ENCODE data around the gene RGS19. TPM values are rescaled to one million over a fixed set of nuclear protein-coding genes. Genes with fewer than 3 reads are reported as not detected.

The RGS19 gene
- total RNA-seq, 1 experiment from 2014 or later, result 18.8 TPM

DNA sequence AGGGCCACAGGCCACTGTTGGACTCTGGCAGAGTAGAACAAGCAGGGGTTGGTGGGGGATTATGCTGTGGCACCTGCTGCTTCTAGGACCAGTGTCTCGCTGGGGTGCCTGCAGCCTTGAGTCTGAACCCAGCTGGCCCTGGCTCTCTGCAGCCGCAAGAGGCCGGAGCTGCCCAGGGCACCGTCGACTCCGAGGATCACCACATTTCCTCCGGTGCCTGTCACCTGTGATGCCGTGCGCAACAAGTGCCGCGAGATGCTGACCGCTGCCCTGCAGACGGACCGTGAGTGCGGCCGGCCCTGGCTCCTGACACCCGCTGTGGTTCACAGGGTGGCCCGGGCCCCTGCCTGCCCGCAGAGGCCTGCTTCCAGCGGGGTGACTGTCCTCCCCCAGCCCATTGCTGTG, 10.1 kb downstream of the RGS19 start:
- peak in 1 of 2 experiments; percentile 51 for DNase-seq
- H3K4me1 ChIP-seq, result peaks cover 38% of the 10 kb centered on the region
- no peak overlapping the region for H3K4me3 ChIP-seq
- no peaks in the 10 kb centered on the region for H3K27me3 ChIP-seq
- H3K9me3 ChIP-seq (replicated peaks), result no peaks in the 10 kb centered on the region
- no peaks in the 10 kb centered on the region for H3K36me3 ChIP-seq
- no peak overlapping the region for H3K27ac ChIP-seq

DNA sequence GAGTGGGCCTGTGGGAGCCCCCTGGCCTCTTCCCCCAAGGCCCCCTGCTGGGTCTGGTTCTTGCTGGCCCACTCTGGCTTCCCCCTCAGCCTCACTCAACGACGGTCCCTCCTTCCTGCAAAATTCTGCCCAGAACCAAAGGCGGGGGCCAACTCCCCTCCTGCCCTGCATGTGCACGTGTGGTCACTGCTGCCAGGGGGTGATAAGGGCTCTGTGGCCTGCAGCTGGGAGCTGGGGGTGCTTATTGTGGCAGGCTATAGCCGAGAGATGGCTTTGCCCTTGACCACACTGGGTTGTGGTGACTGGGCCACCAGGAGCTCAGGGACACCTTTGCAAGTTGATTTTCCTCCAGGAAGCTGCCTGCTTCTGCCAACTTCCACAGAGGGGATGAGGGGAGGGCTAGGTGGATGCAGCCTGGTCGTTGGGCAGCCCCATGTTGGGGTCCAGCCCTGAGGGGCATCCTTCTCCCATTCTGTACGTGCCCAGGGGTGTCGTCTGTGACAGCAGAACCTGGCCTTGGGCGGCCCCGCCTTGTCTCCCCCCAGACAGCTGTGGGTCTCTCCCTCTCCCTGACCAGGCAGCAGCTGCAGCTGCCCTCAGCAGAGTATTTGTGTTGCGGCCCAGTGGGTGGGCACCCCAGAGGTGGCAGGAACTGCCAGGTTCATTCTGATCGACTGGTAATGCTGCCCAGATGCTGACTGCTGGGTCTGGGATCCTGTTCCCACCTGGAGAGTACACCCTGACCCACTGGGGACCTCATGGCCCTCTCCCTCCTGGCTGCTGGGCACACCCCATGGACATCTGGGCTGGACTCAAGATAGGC, 10.7 kb downstream of the RGS19 start:
- DNase-seq, result peak; percentile 68 to 73

DNA sequence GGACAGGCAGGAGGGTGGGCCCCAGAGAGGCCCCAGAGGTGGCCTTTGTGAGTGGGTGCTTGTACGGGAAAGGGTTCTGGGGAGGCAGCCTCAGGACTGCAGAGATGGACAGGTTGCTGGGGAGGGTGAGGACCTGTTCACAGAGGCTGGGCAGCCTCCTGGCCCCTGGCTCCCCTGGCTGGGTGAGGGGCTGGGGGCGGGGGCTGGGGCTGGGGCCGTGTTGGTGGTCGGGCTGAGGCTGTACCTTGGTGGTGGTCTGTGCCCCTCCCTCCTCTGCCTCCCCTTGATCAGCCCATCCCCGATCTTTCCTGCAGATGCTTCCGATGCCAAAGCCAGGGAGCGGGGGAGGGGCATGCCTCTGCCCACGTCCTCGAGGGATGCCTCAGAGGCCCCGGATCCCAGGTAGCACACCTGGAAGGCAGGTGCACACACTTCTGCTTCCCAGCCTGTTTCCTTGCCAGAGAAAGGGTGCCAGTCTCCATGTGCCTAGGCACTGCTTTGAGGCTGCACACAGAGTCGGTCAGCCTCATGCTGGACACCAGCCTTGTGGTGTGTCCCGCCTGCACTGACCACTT, 11.5 kb downstream of the RGS19 start:
- Histone ChIP-seq H3K9me3 (replicated peaks) (no peaks in the 10 kb centered on the region), H3K27ac (no peak overlapping the region), H3K36me3 (no peaks in the 10 kb centered on the region), H3K27me3 (no peaks in the 10 kb centered on the region), H3K4me3 (no peak overlapping the region), H3K4me1 (peaks cover 44% of the 10 kb centered on the region)
- DNase-seq, result no peak

More for the DNA sequence above, 10.7 kb downstream of the RGS19 start:
- no peaks in the 10 kb centered on the region for H3K36me3 ChIP-seq
- no peaks in the 10 kb centered on the region for H3K27me3 ChIP-seq
- H3K4me3 ChIP-seq, result no peak overlapping the region
- no peak overlapping the region for H3K27ac ChIP-seq
- no peaks in the 10 kb centered on the region for H3K9me3 ChIP-seq (replicated peaks)
- peaks cover 44% of the 10 kb centered on the region for H3K4me1 ChIP-seq

DNA sequence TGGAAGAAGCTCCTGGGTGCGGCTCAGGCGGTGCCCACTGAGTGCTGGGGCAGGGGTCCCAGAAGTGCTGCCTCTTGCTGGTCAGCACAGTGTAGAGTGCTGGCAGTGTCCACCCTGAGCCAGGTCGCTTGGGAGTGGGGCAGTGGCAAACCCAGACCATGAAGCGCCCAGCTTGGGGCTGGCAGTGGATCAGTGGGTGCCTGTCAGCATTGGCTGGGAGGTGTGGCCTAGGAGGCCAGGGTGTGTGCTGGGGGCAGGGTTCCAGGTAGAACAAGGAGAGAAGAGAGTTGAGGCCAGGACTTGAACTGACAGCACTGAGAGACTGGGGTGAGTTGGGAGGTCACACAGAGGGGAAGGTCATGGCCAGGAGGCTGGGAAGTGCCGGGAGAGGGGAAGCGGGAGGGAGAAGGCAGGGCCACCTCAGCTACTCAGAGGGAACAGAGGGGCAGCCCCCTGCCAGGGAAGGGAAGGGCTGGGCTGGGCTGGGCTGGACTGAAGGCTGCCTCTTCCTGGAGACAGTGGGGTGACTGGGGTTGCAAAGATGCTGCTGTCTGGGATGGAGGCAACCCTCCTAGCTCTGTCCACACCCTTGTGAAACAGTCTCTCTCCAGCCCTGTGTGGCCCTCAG, 12.2 kb downstream of the RGS19 start:
- peaks cover 49% of the 10 kb centered on the region for H3K4me1 ChIP-seq
- no peaks in the 10 kb centered on the region for H3K36me3 ChIP-seq

GRCh38 chr20:64065974-64066343, 13.4 kb downstream of the RGS19 start:
- H3K9me3 ChIP-seq (replicated peaks), result no peaks in the 10 kb centered on the region
- peak; percentile 55 to 64 for DNase-seq
- peaks cover 51% of the 10 kb centered on the region for H3K4me1 ChIP-seq
- H3K4me3 ChIP-seq, result no peak overlapping the region
- H3K27me3 ChIP-seq, result no peaks in the 10 kb centered on the region
- no peak overlapping the region for H3K27ac ChIP-seq
- no peaks in the 10 kb centered on the region for H3K36me3 ChIP-seq

More for the DNA sequence above, 12.2 kb downstream of the RGS19 start:
- Histone ChIP-seq H3K27ac (no peak overlapping the region), H3K9me3 (replicated peaks) (no peaks in the 10 kb centered on the region), H3K27me3 (no peaks in the 10 kb centered on the region), H3K4me3 (no peak overlapping the region)
- DNase-seq, result no peak

DNA sequence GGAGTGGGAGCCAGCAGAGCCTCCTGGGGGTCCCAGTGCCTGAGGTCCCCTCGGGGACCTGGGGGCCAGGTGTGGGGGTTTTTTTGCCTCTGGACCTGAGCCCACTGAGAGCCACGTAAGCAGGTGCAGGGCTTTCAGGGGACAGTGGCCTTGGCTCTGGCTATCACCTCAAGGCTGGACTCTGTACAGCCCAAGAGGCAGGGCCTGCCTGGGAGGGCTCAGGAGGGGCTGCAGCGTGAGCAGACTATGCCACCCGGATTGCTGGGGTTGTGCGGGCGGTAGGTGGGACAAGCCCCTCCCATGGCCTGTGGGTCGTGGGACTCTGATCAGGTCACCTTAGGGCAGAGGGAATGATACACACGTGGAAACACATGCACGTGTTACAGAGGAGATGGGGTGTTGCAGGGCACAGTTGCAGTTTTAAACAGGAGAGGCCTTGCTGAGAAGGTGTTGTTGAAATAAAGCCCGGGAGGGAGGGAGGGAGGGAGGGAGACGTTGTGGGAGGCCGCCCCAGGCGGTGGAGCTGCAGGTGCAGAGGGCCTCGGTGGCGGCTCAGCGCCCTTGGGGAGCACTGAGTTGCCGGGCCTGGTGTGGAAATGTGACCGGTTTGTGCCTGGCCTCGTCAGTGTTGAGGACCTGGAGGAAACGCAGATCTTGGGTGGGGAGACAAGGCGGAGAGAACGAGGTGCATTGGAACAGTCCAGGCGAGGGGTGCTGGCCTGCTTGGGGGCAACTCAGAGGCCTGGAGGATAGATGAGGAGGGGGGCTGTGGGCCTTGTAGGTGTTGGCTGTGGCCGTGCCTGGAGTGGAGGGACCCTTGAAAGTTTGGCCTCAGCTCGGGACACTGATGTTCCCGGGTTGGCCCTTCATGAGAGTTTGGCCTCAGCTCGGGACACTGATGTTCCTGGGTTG, 14.0 kb downstream of the RGS19 start:
- Histone ChIP-seq H3K27ac (no peak overlapping the region), H3K27me3 (no peaks in the 10 kb centered on the region), H3K4me1 (peaks cover 51% of the 10 kb centered on the region), H3K36me3 (no peaks in the 10 kb centered on the region), H3K4me3 (no peak overlapping the region), H3K9me3 (replicated peaks) (no peaks in the 10 kb centered on the region)
- DNase-seq, result no peak

DNA sequence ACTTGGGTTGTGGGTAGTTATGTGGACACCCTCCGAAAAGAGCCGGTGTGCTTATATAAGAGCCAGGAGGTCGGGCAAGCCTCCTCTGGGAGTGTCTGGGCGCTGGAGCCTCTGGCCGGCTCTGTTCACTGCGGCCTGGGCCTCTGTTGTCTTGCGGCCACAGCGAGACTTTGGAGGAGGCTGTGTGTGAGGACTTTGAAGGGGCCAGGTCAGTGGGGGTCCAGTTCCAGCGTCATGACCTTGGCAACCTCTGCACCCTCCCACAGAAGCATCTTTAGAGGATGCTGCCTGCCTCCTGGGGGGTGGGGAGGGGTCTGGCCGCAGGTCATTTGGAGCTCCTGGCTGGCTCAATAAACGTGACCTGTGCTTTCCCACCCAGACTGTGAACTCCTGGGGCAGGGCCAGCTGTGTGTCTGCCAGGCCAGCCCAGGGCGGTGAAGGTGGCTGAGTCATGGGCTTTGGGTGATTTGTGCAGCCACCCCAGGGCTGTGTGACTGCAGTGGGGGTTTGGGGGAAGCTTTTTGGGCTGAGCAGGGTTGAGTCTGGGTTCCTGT, 15.1 kb downstream of the RGS19 start:
- DNase-seq, result no peak
- Histone ChIP-seq H3K36me3 (no peaks in the 10 kb centered on the region), H3K27ac (no peak overlapping the region), H3K9me3 (replicated peaks) (no peaks in the 10 kb centered on the region), H3K4me3 (peak overlapping the region; percentile 76), H3K27me3 (no peaks in the 10 kb centered on the region), H3K4me1 (peaks cover 40% of the 10 kb centered on the region)

DNA sequence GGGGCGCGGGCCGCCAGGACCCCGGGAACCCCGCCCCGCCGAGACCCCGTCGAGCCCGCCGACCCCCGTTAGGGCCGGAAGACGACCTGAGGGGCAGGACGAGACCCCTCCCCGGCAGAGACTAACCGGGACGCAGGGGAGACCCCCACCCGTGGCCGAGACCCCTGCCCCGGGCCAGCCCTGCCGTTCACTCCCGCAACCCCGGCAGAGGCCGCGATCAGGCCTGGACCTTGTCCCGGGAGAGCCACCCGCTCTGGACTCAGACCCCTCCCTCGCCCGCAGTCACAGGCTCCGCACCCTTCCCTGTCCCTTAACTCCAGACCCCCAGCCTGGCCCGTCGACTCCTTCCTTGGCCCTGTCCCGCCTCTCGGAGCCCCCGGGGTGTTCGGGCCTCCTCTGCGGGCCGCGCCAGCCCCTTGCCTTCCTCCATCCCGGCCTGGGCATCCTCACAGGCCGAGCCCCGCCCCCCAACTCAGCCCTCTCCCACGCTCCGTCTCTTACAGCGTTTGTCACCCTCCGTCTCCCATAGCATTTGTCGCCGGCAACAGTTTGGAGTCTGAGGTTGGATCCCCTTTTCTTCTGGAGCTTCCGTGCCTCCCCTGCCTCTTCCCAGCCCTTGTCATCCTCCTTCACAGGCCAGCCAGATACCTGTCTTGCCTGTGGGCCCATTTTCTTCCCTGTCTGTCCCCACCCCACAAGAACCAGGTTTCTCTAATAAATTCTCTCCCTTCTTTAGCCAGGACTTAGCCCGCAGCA, 15.8 kb downstream of the RGS19 start:
- Histone ChIP-seq H3K36me3 (no peaks in the 10 kb centered on the region), H3K4me3 (peak overlapping the region; percentile 76), H3K9me3 (replicated peaks) (no peaks in the 10 kb centered on the region), H3K27me3 (no peaks in the 10 kb centered on the region), H3K27ac (peak overlapping the region; percentile 22; the same call in 1 of the 2 replicates), H3K4me1 (peaks cover 34% of the 10 kb centered on the region)
- peak; percentile 53 to 54 for DNase-seq

- DNase-seq, result peak; percentile 98 to 99
- no peaks in the 10 kb centered on the region for H3K9me3 ChIP-seq (replicated peaks)
- no peaks in the 10 kb centered on the region for H3K36me3 ChIP-seq
- H3K27ac ChIP-seq, result peak within 1 kb of the TSS; percentile 52
- no peaks in the 10 kb centered on the region for H3K27me3 ChIP-seq
- H3K4me3 ChIP-seq, result peak within 1 kb of the TSS; percentile 76
- peaks cover 27% of the 10 kb centered on the region for H3K4me1 ChIP-seq
Observed at GRCh38 chr20:64062596-64063388, 16.5 kb downstream of the RGS19 start, which contains the start of gene TCEA2. Gene TCEA2 (plus strand): TSS chr20:64063198. CDS start chr20:64063313, 115 bp downstream.

GRCh38 chr20:64062276-64062595, 17.1 kb downstream of the RGS19 start:
- H3K36me3 ChIP-seq, result no peaks in the 10 kb centered on the region
- peak overlapping the region; percentile 76 for H3K4me3 ChIP-seq
- peaks cover 31% of the 10 kb centered on the region for H3K4me1 ChIP-seq
- no peak for DNase-seq
- no peaks in the 10 kb centered on the region for H3K27me3 ChIP-seq
- H3K9me3 ChIP-seq (replicated peaks), result no peaks in the 10 kb centered on the region
- peak overlapping the region; percentile 52 for H3K27ac ChIP-seq

GRCh38 chr20:64058536-64058935, 20.8 kb downstream of the RGS19 start:
- no peak overlapping the region for H3K4me3 ChIP-seq
- H3K4me1 ChIP-seq, result peaks cover 38% of the 10 kb centered on the region
- no peaks in the 10 kb centered on the region for H3K9me3 ChIP-seq (replicated peaks)
- H3K27ac ChIP-seq, result no peak overlapping the region
- H3K36me3 ChIP-seq, result no peaks in the 10 kb centered on the region
- DNase-seq, result no peak
- H3K27me3 ChIP-seq, result peaks cover 18% of the 10 kb centered on the region

DNA sequence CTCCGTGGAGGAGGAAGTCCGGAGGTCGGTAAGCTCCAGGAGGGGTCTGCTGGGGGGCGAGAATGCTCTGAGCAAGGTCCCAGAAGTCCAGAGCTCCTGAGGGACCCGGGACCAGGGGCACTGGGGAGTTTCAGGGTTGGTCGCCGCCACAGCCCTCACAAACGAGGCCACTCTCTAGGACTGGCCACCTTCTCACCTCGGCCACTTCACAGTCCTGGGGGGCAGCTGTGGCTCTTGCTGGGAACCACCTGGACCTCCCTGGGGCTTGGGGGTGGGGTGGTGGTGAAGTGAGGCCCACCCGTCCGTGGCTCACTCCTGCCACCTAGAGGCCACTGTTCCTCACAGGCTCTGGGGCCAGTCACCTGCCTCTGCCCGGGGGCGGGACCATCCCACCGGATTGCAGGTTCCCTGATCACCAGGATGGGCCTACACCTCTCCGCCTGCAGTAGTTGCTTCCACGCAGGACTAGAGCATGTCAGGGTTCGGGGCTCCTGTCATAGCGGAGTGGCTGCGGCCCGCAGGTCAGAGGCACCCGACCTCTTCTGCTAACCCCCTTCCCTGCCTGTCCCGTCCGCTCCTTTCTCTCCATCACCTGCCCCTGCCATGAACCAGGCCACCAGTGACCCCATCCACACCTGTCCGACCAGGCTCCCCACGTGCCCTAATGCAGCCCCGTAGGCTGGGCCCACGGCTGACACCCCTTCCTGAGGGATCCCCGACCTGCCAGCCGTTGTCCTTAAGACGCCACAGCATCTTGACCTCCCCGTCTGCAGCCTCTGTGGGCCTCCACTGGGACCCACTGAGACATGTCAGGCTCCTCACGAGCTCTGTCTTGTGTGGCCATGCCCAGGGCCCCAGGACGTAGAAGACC, 21.5 kb downstream of the RGS19 start:
- H3K36me3 ChIP-seq, result no peaks in the 10 kb centered on the region
- H3K27me3 ChIP-seq, result peaks cover 18% of the 10 kb centered on the region
- H3K9me3 ChIP-seq (replicated peaks), result no peaks in the 10 kb centered on the region
- no peak overlapping the region for H3K27ac ChIP-seq
- DNase-seq, result peak; percentile 87 to 91
- H3K4me3 ChIP-seq, result peak overlapping the region; percentile 24
- peaks cover 39% of the 10 kb centered on the region for H3K4me1 ChIP-seq
